ENCODE data around the gene DACH1.

GRCh38 chr13:71863254-71863865 is 3.6 kb downstream of the DACH1 start:
- TF ChIP-seq POLR2AphosphoS5 (IDR thresholded peaks at IDR 0.05; ENCODE audit: low read depth, low read length) (no peak), POLR2A (IDR thresholded peaks at IDR 0.05; ENCODE audit: low read depth, low read length) (no peak), TAF1 (IDR thresholded peaks at IDR 0.05; ENCODE audit: borderline replicate concordance, low read depth, low read length) (no peak)
